NOMO-1 treated with DMSO at 0.1 percent for 48 hours (cell line): Measurements from ENCODE around the gene GNAL.

Experiments
- DNase-seq: peaks from one replicate; lab custom pipeline; 2025; ENCODE audit not compliant: unreplicated experiment; lab: John Stamatoyannopoulos, UW

The GNAL gene

DNA sequence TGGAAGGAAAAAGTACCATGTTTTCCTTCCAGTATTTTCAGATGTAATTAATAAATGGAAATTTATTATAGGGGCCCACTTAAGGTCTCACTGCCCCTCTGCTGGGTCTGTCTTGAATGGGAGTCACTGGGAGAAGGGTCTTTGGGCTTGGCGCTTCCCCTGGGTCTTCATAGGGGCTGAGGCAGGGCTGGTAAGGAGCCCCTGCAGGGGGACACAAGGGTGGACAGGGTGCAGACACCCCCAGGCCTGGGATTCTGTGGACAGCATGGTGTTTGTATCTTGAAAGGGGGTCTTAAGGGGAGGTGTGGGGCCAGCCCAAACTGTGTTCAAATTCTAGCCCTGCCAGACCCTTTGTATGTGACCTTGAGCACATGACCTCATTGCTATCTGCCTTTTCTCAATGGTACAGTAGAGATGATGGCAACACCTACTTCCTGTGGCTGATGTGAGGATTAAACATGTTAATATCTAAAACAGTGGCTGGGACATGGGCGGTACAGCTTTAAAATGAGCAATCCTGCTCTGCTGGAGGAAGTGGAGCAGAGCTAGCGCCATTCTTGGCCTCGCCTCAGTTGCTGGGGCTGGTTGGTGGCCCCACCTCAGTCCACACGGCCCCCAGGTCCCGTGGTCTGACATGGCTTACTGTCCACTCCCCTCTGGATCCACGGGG is 71.6 kb downstream of the GNAL start:
- DNase-seq, result no peak

DNA sequence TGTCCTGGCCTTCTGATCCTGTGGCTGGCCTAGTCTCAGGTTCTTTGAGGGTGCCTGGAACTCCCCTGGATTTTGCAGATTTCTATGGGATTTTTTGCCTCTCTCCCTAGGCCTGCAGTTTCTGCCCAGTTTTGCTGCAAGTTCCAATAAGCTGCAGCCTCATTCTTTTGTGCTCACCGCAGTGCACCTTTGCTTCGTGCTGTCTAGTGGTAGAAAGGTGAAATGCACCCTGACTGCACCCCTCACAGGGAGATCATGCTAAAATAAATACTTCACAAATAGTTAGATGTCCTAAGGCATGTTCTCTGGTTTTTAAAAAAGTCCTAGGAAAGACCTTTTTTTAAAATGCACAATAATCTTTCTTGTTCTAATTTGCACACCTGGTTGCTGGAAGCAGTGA is 72.5 kb downstream of the GNAL start:
- no peak for DNase-seq

DNA sequence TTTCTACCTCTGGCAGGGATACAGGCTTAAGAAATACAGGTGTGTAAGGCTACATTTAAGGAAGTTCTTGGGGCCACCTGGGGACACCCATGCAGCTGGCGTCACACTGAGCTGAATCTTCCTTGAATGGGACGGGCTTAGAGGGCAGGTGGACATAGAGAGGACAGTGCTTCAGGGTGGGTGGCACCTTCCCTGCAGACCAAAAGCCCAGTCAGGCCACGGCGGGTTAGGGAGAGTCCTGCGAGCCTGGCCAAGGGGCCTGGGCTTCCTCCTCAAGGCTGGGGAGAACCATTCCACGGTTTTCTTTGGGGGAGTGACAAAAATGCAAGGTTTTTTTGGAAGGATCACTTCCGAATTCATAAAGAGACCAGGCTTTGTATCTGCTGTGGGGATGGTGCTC is 73.4 kb downstream of the GNAL start:
- DNase-seq, result no peak

GRCh38 chr18:11767329-11767728 is 78.3 kb downstream of the GNAL start:
- no peak for DNase-seq

- no peak for DNase-seq
Observed at GRCh38 chr18:11767935-11768334, 78.9 kb downstream of the GNAL start.

DNA sequence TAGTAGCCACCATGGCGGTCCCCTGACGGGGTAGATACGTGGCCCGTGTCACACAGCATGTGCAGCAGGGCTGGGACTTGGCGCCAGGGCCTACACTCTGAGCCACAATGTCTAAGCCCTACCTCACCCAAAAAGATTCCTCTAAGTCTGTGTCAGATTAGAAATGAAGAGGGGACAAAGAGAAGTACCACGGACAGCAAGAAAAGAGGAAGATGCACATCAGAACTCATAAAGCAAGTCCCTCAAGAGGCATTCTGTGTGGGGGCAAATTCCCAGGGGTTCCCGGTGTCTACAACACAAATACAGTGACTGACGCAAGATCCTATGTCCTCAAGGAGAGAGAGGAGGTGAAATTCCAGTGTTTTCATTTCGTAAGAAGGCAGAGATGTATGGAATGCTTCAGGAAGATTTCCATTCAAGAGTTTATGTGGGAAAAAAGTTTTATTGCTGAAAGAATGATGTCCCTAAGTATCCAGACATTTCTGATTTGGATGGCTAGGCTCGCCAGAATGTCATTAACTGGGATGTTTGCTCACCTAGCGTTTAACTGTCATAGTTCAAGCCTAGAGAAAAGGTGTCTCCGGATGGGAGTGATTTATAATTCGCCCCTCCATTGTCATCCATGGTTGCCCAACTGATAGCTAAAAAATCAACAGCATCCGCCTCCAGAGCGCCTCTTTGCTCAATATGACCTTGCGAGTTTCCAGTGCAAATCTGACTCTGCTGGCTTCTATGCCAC is 86.5 kb downstream of the GNAL start:
- no peak for DNase-seq

- no peak for DNase-seq
Observed at GRCh38 chr18:11780042-11780441, 91.0 kb downstream of the GNAL start.

DNA sequence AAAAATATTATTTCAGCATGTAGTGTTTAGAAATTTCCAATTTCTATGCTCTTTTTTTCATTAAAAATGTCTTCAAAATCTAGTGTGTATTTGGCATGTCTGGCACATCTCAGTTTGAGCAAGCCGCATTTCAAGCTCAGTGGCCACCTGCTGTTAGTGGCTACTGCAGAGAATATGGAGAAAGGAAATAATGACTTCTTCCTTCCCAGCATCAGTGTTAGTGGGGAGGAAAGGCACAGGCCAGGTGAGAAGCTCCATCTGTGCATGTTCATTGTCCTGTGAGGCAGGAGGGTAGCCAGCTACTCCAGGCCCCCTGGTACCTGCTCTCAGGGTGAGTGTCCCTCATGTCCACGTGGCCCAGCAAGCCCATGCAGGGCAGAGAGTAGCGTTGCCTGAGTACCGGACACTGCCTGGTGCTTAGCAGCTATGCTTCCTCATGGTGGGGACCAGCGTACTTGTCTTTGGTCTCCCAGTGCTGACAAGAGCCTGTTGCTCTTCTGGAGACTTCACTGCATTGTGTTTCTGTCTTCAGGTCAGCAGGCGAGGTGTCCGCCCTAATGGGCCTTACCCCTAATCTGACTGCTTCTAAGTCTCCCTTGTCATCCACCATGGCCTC is 94.8 kb downstream of the GNAL start:
- DNase-seq, result no peak

DNA sequence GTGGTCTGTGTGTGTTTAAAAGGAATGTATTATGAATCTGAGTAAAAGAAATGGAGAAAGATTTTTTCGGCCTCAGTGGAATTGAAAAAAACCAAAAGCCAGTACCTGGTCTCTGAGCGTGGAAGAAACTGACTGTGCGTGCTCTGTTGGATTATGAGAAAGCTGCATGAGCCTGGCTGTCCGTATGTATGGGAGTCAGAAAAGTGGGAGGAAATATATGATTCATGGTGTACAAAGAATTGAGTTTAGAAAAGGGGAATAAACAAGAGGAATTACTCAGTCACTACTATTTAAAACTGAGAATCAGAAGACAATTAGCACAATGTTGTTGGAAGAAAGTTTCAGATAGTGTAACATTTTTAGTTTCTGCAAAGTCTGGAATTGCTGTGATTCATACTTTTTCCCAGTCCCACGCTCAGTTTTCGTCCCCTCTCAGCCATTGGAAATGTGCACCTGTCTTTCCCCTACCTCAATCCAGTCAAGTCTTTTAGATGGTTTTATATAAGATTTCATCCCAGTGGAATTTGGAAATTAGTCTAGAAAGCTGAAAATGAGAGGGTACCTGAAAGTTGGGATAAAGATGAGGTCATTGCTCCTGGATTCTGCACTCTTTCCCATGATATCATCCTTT is 95.7 kb downstream of the GNAL start:
- no peak for DNase-seq

DNA sequence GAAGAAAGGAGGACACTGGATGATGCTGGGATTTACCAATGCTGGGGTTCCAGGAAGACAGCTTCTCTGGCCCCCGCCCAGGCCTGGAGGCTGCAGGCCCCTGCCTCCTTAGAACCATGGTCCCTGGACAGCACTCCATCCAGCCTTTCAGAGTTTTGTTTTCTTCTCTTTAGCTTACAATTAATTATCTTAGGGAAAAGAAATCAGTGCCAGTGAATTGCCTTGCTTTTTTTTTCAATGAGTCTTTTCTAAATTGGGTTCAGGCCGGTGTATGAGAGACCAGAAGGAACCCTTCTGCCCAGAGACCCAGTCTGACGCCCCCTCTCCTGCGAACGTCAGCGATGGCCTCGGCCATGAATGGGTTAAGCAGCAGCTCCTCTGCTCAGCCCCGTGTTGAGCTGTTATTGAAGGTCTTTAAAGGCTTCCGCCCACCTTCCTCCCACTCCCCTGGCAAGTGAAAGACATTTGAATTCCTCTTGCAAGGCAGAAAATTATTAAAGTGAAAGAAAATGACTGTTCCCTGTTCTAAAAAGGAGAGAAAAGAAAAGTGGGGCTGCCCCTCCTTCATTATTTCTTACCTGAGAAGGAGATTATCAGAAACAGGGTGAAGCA is 96.5 kb downstream of the GNAL start:
- DNase-seq, result no peak

GRCh38 chr18:11789716-11790510 is 100.8 kb downstream of the GNAL start:
- no peak for DNase-seq

- DNase-seq, result no peak
Observed at GRCh38 chr18:11791131-11791530, 102.1 kb downstream of the GNAL start.

DNA sequence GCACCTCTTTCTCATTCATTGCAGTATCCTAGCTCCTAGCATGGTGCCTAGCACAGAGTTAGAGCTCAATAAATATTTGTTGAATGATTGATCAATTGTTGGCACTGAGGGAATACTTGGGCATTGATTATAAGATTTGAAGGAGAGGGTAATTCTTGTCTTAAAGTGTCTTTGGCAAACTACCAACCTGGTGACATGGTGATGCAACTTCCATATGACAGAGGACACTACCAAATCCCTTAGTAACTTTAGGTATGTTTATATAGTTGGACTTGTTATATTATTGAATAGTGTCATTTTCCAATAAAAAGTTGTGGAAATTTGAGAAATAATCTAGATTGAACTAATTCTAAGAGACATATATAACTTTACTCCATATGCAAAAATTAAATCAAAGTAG is 103.6 kb downstream of the GNAL start:
- DNase-seq, result no peak

- no peak for DNase-seq
Observed at GRCh38 chr18:11794195-11794594, 105.1 kb downstream of the GNAL start.

DNA sequence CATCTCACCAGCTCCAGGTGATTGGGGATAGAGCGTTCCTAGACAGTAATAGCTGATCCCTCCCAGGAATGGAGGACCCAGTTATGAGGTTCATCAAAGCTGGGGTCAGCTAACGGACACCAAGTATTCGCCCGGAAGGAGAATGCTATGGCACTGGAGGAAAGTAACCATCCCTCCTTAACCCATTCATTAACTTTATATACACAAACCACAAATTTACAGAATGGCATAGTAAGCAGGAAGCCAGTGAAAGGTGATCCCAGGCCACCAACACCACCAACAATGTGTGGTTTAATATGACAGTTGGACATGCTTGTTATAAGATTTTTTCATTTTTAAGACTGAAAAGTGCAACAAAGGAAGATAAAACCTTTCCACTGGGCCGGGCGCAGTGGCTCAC is 106.9 kb downstream of the GNAL start:
- no peak for DNase-seq

GRCh38 chr18:11798271-11798670 is 109.2 kb downstream of the GNAL start:
- DNase-seq, result no peak

DNA sequence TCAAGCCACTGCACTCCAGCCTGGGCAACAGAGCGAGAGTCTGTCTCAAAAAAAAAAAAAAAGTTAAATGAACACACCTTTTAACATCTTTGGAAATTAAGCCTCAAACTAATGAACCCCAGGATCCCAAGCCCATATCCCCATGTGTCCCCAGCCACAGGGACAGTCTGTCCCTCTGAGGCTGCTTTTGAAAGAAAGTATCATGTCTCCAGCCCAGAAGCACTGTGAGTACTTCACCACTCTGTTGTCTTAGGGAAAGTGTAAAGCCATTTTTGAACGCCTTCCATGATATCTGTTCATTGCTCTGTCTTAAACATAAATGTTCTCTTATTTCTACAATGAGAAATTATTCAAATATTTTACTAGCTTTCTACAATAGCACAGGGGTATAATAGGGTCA is 110.0 kb downstream of the GNAL start:
- no peak for DNase-seq

DNA sequence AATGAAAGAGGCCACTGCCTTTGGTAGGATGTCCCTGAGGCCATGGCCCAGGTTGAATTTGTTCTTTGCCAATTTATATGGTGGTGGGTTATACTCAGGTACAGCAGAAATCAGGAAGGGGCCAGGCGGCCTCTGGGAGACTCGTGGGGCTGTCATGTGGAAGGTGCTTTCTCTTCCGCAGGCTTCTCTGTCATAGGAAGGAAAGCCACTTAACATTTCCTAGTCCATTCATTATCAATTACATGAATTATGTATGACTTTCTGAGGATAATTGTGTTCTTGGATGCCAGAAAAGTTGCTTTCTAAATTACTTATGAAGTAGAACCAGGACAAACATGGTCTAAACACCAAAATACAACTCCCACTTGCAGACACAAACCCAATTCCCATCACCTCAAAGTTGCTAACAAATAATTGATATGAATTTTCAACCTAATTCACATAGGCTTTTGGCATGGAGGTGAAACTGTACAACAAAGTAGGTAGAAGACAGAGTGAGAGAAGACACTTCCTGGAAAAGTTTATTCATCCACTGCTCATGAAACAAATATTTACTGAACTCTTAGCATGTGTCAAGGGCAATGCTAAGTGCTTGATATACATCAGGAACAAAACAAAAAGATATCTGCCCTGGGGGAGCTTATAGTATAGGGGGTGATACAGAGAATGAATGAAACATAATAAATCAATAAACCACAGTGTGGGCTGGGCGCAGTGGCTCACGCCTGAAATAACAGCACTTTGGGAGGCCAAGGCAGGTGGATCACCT is 111.7 kb downstream of the GNAL start:
- no peak for DNase-seq

- DNase-seq, result no peak
Observed at GRCh38 chr18:11801573-11801972, 112.5 kb downstream of the GNAL start.

GRCh38 chr18:11802158-11802557 is 113.1 kb downstream of the GNAL start:
- DNase-seq, result no peak
